Prostate gland (tissue), 2 donors: ENCODE data around the gene LPAR2. TPM values are rescaled to one million over a fixed set of nuclear protein-coding genes. Genes with fewer than 3 reads are reported as not detected.
A peak's percentile ranks its signal among the peaks of the same experiment; 100 is the strongest.

Experiments used
- DNase-seq: peaks from one replicate; pipeline ENCODE4 v3.0.0-alpha.2; 2019; ENCODE audit warnings: low spot score
- H3K27ac ChIP-seq, 2 donors: fragments of 200-600 bp; sonication (generic); 2 replicates each; pipeline ENCODE4 v1.5.1; 2017 to 2019
- H3K27me3 ChIP-seq: fragments of 200-600 bp; sonication (generic); replicated peaks from 2 replicates; pipeline ENCODE4 v1.5.1; 2019; ENCODE audit not compliant: insufficient read depth
- H3K36me3 ChIP-seq, 2 donors: fragments of 200-600 bp; sonication (generic); 1 replicate in 1 of 2; 2 replicates in 1 of 2; pipeline versions ENCODE4 v1.5.1 to v1.8.1; 2017 to 2019
- H3K4me1 ChIP-seq: fragments of 200-600 bp; sonication (generic); replicated peaks from 2 replicates; pipeline ENCODE4 v1.5.1; 2019
- H3K4me3 ChIP-seq, 2 donors: fragments of 200-600 bp; sonication (generic); 2 replicates each; pipeline ENCODE4 v1.5.1; 2017 to 2019
- H3K9me3 ChIP-seq: fragments of 200-600 bp; sonication (generic); 2 replicates; pipeline ENCODE4 v1.5.1; 2017
- CTCF ChIP-seq, 4 experiments: fragments of 200-600 bp in 2 of 4; fragments of 450-650 bp in 2 of 4; sonication (generic) in 2 of 4; IDR thresholded peaks; 1 replicate in 3 of 4; 2 replicates in 1 of 4; pipeline ENCODE4 v1.5.1; 2016 to 2019; ENCODE audit warnings: antibody characterized with exemption in 4 of 4, mild to moderate bottlenecking in 2 of 4, moderate library complexity in 2 of 4
- POLR2A ChIP-seq: fragments of 450-650 bp; IDR thresholded peaks from one replicate; pipeline ENCODE4 v1.6.1; 2016; ENCODE audit warnings: antibody characterized with exemption, mild to moderate bottlenecking
- POLR2AphosphoS5 ChIP-seq: sonication (generic); formaldehyde crosslinking; IDR thresholded peaks from one replicate; pipeline ENCODE4 v1.6.1; 2017; ENCODE audit warnings: antibody characterized with exemption
- WGBS: methylation state at CpG from one replicate; pipeline ENCODE4 v1.1.5; 2018; 5-methylcytosine and 5-hydroxymethylcytosine counted together
- intact Hi-C: fragments of 100-400 bp; cut with DNase I; formaldehyde crosslinking; loops from one replicate; pipeline ENCODE4 v1.14.2; 2022
- total RNA-seq, 2 donors: library from RNA; depleted of rRNA; stranded (reverse); fragments of >200 nt; gene quantifications; one replicate each; pipeline ENCODE4 v1.1.0, GENCODE V29; 2016

LPAR2 gene
- total RNA-seq, 2 donors from 2014 or later, result 39.7 to 167 TPM

DNA sequence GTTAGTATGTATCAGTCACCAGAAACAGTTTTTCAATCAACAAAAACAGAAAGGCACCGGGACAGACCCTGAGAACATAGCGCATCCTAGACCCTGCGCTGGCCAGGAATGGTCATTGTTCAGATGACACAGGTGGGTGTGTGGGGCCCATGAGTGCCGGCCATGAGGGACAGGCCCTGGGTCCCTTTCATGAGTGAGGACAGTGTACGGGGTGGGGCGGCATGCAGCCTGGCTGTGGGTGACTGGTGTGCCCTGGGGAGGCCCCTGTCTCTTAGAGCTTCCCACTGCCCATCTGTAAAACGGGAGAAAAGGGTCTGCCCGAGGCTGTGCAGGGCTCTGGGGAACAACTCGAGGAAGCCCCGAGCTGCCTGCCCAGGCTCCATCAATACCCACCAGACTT, 35.3 kb downstream of the LPAR2 start:
- H3K4me1 ChIP-seq, result peaks cover 3% of the 10 kb centered on the region
- 96% methylated on average over 10 of the region's 10 CpGs for WGBS
- H3K9me3 ChIP-seq, result no peaks in the 10 kb centered on the region
- H3K36me3 ChIP-seq, result no peaks in the 10 kb centered on the region
- DNase-seq, result no peak
- H3K27me3 ChIP-seq, result no peaks in the 10 kb centered on the region
- intact Hi-C loops, result no loop called here
- H3K27ac ChIP-seq, result no peak overlapping the region
- TF ChIP-seq CTCF (IDR thresholded peaks at IDR 0.05), result no peak
- TF ChIP-seq POLR2A, result no peak
- no peak for TF ChIP-seq POLR2AphosphoS5
- H3K4me3 ChIP-seq, result no peak overlapping the region

- intact Hi-C loops, result no loop called here
- 32% methylated on average over 13 of the region's 13 CpGs for WGBS
- no peak overlapping the region for H3K27ac ChIP-seq
Observed at GRCh38 chr19:19591133-19591825, 36.7 kb downstream of the LPAR2 start.

DNA sequence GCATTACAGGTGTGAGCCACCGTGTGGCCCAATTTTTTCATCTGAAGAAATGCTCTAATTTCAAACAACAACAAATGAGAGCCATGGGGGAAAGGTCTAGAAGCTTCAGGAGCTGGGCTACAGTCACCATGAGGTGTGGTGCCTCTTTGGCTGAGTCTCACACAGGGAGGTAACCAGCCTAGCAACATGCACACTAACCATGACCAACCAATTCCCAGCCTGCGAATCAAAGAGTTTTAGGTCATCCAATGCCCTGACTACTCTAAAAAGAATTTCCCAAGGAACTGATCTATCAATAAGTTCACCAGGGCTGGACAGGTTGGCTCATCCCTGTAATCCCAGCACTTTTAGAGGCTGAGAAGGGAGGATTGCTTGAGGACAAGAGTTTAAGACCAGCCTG, 39.5 kb downstream of the LPAR2 start:
- H3K9me3 ChIP-seq, result no peaks in the 10 kb centered on the region
- H3K27ac ChIP-seq, result no peak overlapping the region
- H3K4me3 ChIP-seq, result no peak overlapping the region
- H3K36me3 ChIP-seq, result no peaks in the 10 kb centered on the region
- DNase-seq, result no peak
- no peaks in the 10 kb centered on the region for H3K27me3 ChIP-seq
- 87% methylated on average over 2 of the region's 2 CpGs for WGBS
- H3K4me1 ChIP-seq, result peaks cover 3% of the 10 kb centered on the region
- TF ChIP-seq CTCF (IDR thresholded peaks at IDR 0.05) (no peak), POLR2A (no peak), POLR2AphosphoS5 (no peak)
- intact Hi-C loops, result no loop called here

More at GRCh38 chr19:19591133-19591825, 36.7 kb downstream of the LPAR2 start:
- Histone ChIP-seq H3K36me3 (no peaks in the 10 kb centered on the region), H3K4me1 (peaks cover 3% of the 10 kb centered on the region), H3K4me3 (no peak overlapping the region), H3K9me3 (no peaks in the 10 kb centered on the region), H3K27me3 (no peaks in the 10 kb centered on the region)
- DNase-seq, result peak; percentile 43
- TF ChIP-seq POLR2AphosphoS5 (peak; percentile 70), CTCF (IDR thresholded peaks at IDR 0.05) (no peak), POLR2A (no peak)

DNA sequence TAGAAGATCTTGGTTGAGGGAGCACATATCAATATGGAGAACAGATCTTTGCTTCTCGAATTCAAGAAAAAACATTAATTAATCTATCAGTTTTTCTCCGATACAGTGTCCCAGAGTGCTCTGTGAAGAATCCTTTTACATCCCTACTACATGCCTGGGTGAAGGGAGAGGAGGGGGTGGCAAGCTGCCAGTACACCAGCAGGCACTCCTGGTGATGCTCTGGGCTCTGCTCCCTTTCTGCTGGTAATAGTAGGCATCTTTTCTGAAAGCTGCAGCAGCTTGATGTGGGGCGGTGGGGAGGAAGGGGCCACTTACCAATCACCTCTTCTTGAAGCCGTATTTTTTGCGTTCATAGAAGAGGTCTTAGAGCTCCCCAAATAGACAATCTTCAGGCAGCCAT, 40.2 kb downstream of the LPAR2 start:
- Histone ChIP-seq H3K36me3 (no peaks in the 10 kb centered on the region), H3K4me1 (peaks cover 3% of the 10 kb centered on the region), H3K9me3 (no peaks in the 10 kb centered on the region), H3K4me3 (no peak overlapping the region), H3K27me3 (no peaks in the 10 kb centered on the region), H3K27ac (no peak overlapping the region)
- no peak for DNase-seq
- 93% methylated on average over 5 of the region's 5 CpGs for WGBS
- intact Hi-C loops, result no loop called here
- TF ChIP-seq CTCF (IDR thresholded peaks at IDR 0.05), result no peak

DNA sequence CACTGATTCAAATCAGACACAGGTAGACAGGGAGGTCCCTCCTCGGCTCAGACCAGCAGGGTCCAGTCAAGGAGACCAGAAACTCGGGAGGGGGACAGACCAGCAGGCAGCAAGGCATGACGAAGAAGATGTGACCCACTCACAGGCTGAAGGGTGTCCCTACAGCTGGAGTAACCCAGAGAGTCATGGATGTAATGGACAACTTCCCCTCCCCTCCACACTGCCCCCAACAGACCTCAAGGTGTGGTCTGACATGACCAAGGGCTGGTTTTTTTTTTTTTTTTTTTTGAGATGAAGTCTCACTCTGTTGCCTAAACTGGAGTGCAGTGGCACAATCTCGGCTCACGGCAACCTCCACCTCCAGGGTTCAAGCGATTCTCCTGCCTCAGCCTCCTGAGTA, 43.7 kb downstream of the LPAR2 start:
- 94% methylated on average over 6 of the region's 6 CpGs for WGBS

More for the DNA sequence above, 43.7 kb downstream of the LPAR2 start:
- Histone ChIP-seq H3K9me3 (no peaks in the 10 kb centered on the region), H3K27me3 (no peaks in the 10 kb centered on the region), H3K36me3 (no peaks in the 10 kb centered on the region), H3K4me1 (no peaks in the 10 kb centered on the region), H3K4me3 (no peak overlapping the region), H3K27ac (no peak overlapping the region)
- intact Hi-C loops, result no loop called here
- no peak for TF ChIP-seq POLR2A
- TF ChIP-seq CTCF (IDR thresholded peaks at IDR 0.05), result no peak
- no peak for DNase-seq
